SU-DHL-6 (cell line): ENCODE results near the gene FAM135A.

Experiments used
- CTCF ChIP-seq: fragments of 200-600 bp; sonication (generic); IDR thresholded peaks from one replicate; pipeline ENCODE4 v1.5.1; 2017; ENCODE audit warnings: antibody characterized with exemption, mild to moderate bottlenecking, low read length, moderate library complexity; ENCODE audit not compliant: insufficient read depth, poor library complexity, severe bottlenecking
- EZH2phosphoT487 ChIP-seq: fragments of 200-600 bp; sonication (generic), shearing (Covaris generic); conservative IDR thresholded peaks from 2 replicates; pipeline ENCODE4 v1.6.1; 2018; ENCODE audit warnings: mild to moderate bottlenecking, antibody characterized with exemption, low read length, moderate library complexity, mixed read lengths

DNA sequence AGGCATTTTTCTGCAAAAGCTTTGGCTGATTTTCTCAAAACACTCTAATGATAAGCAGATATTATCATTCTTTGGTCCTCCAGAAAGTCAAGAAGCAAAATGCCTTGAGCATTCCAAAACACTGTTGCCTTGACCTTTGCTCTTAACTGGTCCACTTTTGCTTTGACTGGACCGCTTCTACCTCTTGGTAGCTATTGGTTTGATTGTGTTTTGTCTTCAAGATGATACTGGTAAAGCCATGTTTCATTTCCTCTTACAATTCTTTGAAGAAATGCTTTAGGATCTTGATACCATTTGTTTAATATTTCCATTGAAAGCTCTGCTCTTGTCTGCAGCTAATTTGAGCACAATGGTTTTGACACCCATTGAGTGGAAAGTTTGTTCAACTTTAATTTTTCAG, 117.8 kb downstream of the FAM135A start:
- TF ChIP-seq CTCF (no peak), EZH2phosphoT487 (no peak)
